HepG2 (cell line): Measurements from ENCODE around the gene MITF. TPM values are rescaled to one million over a fixed set of nuclear protein-coding genes. Genes with fewer than 3 reads are reported as not detected.

Experiments used
- ATAC-seq: fragments of 200-7000 bp; cut with Tn5 transposase; 3 replicates; pipeline ENCODE4 v1.9.1; 2020; ENCODE audit warnings: mild to moderate bottlenecking, moderate library complexity
- BruUV-seq: library from RNA; stranded (reverse); fragments of 400-500 nt; replicated peaks from 2 replicates; lab custom pipeline; 2021; lab: Mats Ljungman, UMichigan
- CTCF ChIA-PET: fragments of 300-600 bp; formaldehyde crosslinking; extraction: SDS; loops from one replicate; lab custom pipeline; 2021; ENCODE audit warnings: low total read pairs, inconsistent platforms, low intra/inter-chr PET ratio; lab: Yijun Ruan, JAX
- POLR2A ChIA-PET: fragments of 350-600 bp; sonication (Branson Sonifier 250); formaldehyde crosslinking; loops from one replicate; lab custom pipeline; 2020; ENCODE audit warnings: antibody characterized with exemption, inconsistent platforms; lab: Yijun Ruan, JAX
- DNase-seq: peaks from one replicate; pipeline ENCODE4 v3.0.0-alpha.2; 2015; ENCODE audit warnings: low spot score
- FAIRE-seq: peaks from 3 replicates; lab custom pipeline; 2011; peaks lifted over from hg19 to GRCh38; lab: Jason Lieb, UNC
- H2AFZ ChIP-seq: one replicate; pipeline ENCODE4 v1.6.1; 2011; ENCODE audit warnings: low read length, inconsistent platforms
- H3K27ac ChIP-seq: fragments of 300-600 bp; 3 replicates; pipeline ENCODE4 v1.8.0; 2011; ENCODE audit warnings: mixed run types, mild to moderate bottlenecking, mixed read lengths, low read length, inconsistent platforms; ENCODE audit not compliant: insufficient read depth; ENCODE audit errors: extremely low read length
- H3K27me3 ChIP-seq, 2 experiments: fragments of 200-600 bp in 1 of 2; 2 replicates in 1 of 2; 3 replicates in 1 of 2; pipeline versions ENCODE4 v1.6.0 to v1.8.0; 2011; ENCODE audit warnings: low read length in 2 of 2, mild to moderate bottlenecking in 2 of 2, moderate library complexity in 2 of 2, inconsistent platforms in 1 of 2; ENCODE audit not compliant: insufficient read depth in 2 of 2, control insufficient read depth in 1 of 2
- H3K36me3 ChIP-seq, 2 experiments: fragments of 200-600 bp in 1 of 2; replicated peaks in 1 of 2; 2 replicates in 1 of 2; 3 replicates in 1 of 2; pipeline versions ENCODE4 v1.5.1 to v1.8.0; 2011; ENCODE audit warnings: low read length in 2 of 2, inconsistent platforms in 1 of 2; ENCODE audit not compliant: insufficient read depth in 2 of 2, control insufficient read depth in 1 of 2
- H3K4me1 ChIP-seq: 2 replicates; pipeline ENCODE4 v1.5.1; 2012; ENCODE audit warnings: low read length, inconsistent platforms; ENCODE audit not compliant: insufficient read depth
- H3K4me2 ChIP-seq: 2 replicates; pipeline ENCODE4 v1.6.0; 2011; ENCODE audit warnings: low read depth, low read length, inconsistent platforms
- H3K4me3 ChIP-seq, 3 experiments: fragments of 200-600 bp in 1 of 3; sonication (generic), shearing (Covaris generic) in 1 of 3; replicated peaks in 1 of 3; 2 replicates each; pipeline ENCODE4 v1.5.1; 2011 to 2016; ENCODE audit warnings: low read length in 3 of 3, inconsistent platforms in 2 of 3, low read depth in 2 of 3, mild to moderate bottlenecking in 2 of 3, control low read depth in 1 of 3, mixed read lengths in 1 of 3; ENCODE audit not compliant: insufficient read depth in 1 of 3
- H3K79me2 ChIP-seq: one replicate; pipeline ENCODE4 v1.6.1; 2011; ENCODE audit warnings: low read length, inconsistent platforms; ENCODE audit not compliant: insufficient read depth
- H3K9ac ChIP-seq: 2 replicates; pipeline ENCODE4 v1.6.0; 2011; ENCODE audit warnings: mild to moderate bottlenecking, low read depth, low read length, inconsistent platforms; ENCODE audit not compliant: insufficient read depth
- H3K9me3 ChIP-seq: 2 replicates; pipeline ENCODE4 v1.5.1; 2012; ENCODE audit warnings: mild to moderate bottlenecking, low read length
- H4K20me1 ChIP-seq: 2 replicates; pipeline ENCODE4 v1.6.0; 2011; ENCODE audit warnings: inconsistent platforms, mild to moderate bottlenecking, low read length, moderate library complexity; ENCODE audit not compliant: insufficient read depth
- AHR ChIP-seq: IDR thresholded peaks from 2 replicates; pipeline ENCODE4 v1.6.1; 2018; ENCODE audit warnings: missing genetic modification reagents, missing compliant biosample characterization
- MIXL1 ChIP-seq: IDR thresholded peaks from 2 replicates; pipeline ENCODE4 v1.6.1; 2016
- NCOA2 ChIP-seq: sonication (generic); formaldehyde crosslinking; IDR thresholded peaks from 2 replicates; pipeline ENCODE4 v1.8.0; 2022; ENCODE audit warnings: inconsistent platforms
- PAF1 ChIP-seq: IDR thresholded peaks from 2 replicates; pipeline ENCODE4 v1.6.1; 2016; ENCODE audit warnings: missing genetic modification reagents, missing compliant biosample characterization
- PHF20 ChIP-seq: sonication (generic); formaldehyde crosslinking; IDR thresholded peaks from 2 replicates; pipeline ENCODE4 v1.5.0; 2020; ENCODE audit warnings: mild to moderate bottlenecking, missing genetic modification reagents
- TCF7L2 ChIP-seq: IDR thresholded peaks from 2 replicates; pipeline ENCODE4 v1.6.1; 2011; ENCODE audit warnings: mild to moderate bottlenecking, low read depth, low read length, moderate library complexity
- ZNF670 ChIP-seq: sonication (generic); formaldehyde crosslinking; IDR thresholded peaks from 2 replicates; pipeline ENCODE4 v1.8.0; 2022; ENCODE audit warnings: mild to moderate bottlenecking, missing genetic modification reagents, borderline replicate concordance
- WGBS: methylation state at CpG from one replicate; pipeline ENCODE4 v1.1.6; 2017; ENCODE audit warnings: low lambda C conversion rate; 5-methylcytosine and 5-hydroxymethylcytosine counted together
- in situ Hi-C: cut with HindIII; loops from 2 replicates; pipeline ENCODE4 v1.10.0; 2017; ENCODE audit warnings: low pct_unique_long_range_greater_than_20kb; ENCODE audit not compliant: extremely low pct_ligation_motif_present
- intact Hi-C: fragments of 100-400 bp; cut with micrococcal nuclease; formaldehyde crosslinking; loops from one replicate; pipeline ENCODE4 v1.10.0; 2022; ENCODE audit not compliant: unreplicated experiment
- polyA plus RNA-seq, 8 experiments: library from polyadenylated mRNA; depleted of rRNA in 3 of 8; stranded (reverse) in 7 of 8; unstranded in 1 of 8; fragments of >200 nt; fragmentation: Illumina TruSeq in 4 of 8; extraction: Trizol in 4 of 8; gene quantifications; 2 replicates each; pipeline versions ENCODE4 v1.2.1 to v1.2.3, GENCODE V29; 2011 to 2016; ENCODE audit warnings: low read depth in 4 of 8, missing spikeins in 1 of 8, mixed read lengths in 1 of 8; ENCODE audit not compliant: insufficient read depth in 1 of 8
- total RNA-seq, 5 experiments: library from RNA; depleted of rRNA; stranded (reverse); fragments of >200 nt; fragmentation: Illumina TruSeq; extraction: Trizol; gene quantifications; 2 replicates each; pipeline ENCODE4 v1.2.3, GENCODE V29; 2016; ENCODE audit warnings: low read depth in 1 of 5
- TF ChIP-seq, protein P1 (sequence below): sonication (generic); formaldehyde crosslinking; IDR thresholded peaks from 2 replicates; pipeline ENCODE4 v1.4.0; 2020; ENCODE audit warnings: missing genetic modification reagents
- TF ChIP-seq, protein P2 (sequence below): sonication (generic); formaldehyde crosslinking; IDR thresholded peaks from 2 replicates; pipeline ENCODE4 v1.8.0; 2022; ENCODE audit warnings: mild to moderate bottlenecking, missing genetic modification reagents, moderate library complexity
- TF ChIP-seq, protein P3 (sequence below): sonication (generic); formaldehyde crosslinking; IDR thresholded peaks from 2 replicates; pipeline ENCODE4 v1.5.1; 2020; ENCODE audit warnings: mild to moderate bottlenecking, missing genetic modification reagents, borderline replicate concordance
- TF ChIP-seq, protein P4 (sequence below): IDR thresholded peaks from 2 replicates; pipeline ENCODE4 v1.6.1; 2016; ENCODE audit warnings: control low read depth
- TF ChIP-seq, protein P5 (sequence below): sonication (generic); formaldehyde crosslinking; IDR thresholded peaks from 2 replicates; pipeline ENCODE4 v1.4.0; 2020; ENCODE audit warnings: missing genetic modification reagents, mild to moderate bottlenecking, borderline replicate concordance

MITF gene
- total and polyA plus RNA-seq, 2 of the 13 experiments (the other 11 are each of a cell fraction or from before 2014, with no cell fraction given), result 0.12 to 0.38 TPM

DNA sequence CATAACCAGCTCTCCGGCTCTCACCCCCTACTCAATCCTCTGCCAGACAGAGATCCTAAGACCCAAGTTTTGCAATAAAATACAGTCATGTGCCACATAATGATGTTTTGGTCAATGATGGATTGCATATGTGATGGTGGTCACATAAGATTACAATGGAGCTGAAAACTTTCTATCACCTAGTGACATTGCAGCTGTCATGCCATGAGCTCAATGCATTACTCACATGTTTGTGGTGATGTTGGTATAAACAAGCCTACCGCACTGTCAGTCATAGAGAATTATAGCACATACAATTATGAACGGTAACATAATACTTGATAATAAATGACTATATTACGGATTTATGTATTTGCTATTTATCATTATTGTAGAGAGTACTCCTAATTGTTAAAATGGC is 233.4 kb downstream of the MITF start:
- in situ Hi-C loops, result no loop called here

More for the DNA sequence above, 233.4 kb downstream of the MITF start:
- TF ChIP-seq PAF1 (CRISPR knock-in tag), result no peak
- TF ChIP-seq AHR (CRISPR knock-in tag), result no peak
- TF ChIP-seq, protein P1, sequence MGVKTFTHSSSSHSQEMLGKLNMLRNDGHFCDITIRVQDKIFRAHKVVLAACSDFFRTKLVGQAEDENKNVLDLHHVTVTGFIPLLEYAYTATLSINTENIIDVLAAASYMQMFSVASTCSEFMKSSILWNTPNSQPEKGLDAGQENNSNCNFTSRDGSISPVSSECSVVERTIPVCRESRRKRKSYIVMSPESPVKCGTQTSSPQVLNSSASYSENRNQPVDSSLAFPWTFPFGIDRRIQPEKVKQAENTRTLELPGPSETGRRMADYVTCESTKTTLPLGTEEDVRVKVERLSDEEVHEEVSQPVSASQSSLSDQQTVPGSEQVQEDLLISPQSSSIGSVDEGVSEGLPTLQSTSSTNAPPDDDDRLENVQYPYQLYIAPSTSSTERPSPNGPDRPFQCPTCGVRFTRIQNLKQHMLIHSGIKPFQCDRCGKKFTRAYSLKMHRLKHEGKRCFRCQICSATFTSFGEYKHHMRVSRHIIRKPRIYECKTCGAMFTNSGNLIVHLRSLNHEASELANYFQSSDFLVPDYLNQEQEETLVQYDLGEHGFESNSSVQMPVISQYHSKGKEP, result no peak
- TF ChIP-seq TCF7L2, result no peak
- no peak for TF ChIP-seq ZNF670
- no peak for TF ChIP-seq NCOA2 (CRISPR knock-in tag)
- TF ChIP-seq, protein P2, sequence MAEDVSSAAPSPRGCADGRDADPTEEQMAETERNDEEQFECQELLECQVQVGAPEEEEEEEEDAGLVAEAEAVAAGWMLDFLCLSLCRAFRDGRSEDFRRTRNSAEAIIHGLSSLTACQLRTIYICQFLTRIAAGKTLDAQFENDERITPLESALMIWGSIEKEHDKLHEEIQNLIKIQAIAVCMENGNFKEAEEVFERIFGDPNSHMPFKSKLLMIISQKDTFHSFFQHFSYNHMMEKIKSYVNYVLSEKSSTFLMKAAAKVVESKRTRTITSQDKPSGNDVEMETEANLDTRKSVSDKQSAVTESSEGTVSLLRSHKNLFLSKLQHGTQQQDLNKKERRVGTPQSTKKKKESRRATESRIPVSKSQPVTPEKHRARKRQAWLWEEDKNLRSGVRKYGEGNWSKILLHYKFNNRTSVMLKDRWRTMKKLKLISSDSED (CRISPR knock-in tag), result no peak
- TF ChIP-seq, protein P3, sequence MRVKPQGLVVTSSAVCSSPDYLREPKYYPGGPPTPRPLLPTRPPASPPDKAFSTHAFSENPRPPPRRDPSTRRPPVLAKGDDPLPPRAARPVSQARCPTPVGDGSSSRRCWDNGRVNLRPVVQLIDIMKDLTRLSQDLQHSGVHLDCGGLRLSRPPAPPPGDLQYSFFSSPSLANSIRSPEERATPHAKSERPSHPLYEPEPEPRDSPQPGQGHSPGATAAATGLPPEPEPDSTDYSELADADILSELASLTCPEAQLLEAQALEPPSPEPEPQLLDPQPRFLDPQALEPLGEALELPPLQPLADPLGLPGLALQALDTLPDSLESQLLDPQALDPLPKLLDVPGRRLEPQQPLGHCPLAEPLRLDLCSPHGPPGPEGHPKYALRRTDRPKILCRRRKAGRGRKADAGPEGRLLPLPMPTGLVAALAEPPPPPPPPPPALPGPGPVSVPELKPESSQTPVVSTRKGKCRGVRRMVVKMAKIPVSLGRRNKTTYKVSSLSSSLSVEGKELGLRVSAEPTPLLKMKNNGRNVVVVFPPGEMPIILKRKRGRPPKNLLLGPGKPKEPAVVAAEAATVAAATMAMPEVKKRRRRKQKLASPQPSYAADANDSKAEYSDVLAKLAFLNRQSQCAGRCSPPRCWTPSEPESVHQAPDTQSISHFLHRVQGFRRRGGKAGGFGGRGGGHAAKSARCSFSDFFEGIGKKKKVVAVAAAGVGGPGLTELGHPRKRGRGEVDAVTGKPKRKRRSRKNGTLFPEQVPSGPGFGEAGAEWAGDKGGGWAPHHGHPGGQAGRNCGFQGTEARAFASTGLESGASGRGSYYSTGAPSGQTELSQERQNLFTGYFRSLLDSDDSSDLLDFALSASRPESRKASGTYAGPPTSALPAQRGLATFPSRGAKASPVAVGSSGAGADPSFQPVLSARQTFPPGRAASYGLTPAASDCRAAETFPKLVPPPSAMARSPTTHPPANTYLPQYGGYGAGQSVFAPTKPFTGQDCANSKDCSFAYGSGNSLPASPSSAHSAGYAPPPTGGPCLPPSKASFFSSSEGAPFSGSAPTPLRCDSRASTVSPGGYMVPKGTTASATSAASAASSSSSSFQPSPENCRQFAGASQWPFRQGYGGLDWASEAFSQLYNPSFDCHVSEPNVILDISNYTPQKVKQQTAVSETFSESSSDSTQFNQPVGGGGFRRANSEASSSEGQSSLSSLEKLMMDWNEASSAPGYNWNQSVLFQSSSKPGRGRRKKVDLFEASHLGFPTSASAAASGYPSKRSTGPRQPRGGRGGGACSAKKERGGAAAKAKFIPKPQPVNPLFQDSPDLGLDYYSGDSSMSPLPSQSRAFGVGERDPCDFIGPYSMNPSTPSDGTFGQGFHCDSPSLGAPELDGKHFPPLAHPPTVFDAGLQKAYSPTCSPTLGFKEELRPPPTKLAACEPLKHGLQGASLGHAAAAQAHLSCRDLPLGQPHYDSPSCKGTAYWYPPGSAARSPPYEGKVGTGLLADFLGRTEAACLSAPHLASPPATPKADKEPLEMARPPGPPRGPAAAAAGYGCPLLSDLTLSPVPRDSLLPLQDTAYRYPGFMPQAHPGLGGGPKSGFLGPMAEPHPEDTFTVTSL, result no peak
- TF ChIP-seq, protein P4, sequence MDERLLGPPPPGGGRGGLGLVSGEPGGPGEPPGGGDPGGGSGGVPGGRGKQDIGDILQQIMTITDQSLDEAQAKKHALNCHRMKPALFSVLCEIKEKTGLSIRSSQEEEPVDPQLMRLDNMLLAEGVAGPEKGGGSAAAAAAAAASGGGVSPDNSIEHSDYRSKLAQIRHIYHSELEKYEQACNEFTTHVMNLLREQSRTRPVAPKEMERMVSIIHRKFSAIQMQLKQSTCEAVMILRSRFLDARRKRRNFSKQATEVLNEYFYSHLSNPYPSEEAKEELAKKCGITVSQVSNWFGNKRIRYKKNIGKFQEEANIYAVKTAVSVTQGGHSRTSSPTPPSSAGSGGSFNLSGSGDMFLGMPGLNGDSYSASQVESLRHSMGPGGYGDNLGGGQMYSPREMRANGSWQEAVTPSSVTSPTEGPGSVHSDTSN (CRISPR knock-in tag), result no peak
- no peak for TF ChIP-seq PHF20 (CRISPR knock-in tag)
- TF ChIP-seq MIXL1 (CRISPR knock-in tag), result no peak
- TF ChIP-seq, protein P5, sequence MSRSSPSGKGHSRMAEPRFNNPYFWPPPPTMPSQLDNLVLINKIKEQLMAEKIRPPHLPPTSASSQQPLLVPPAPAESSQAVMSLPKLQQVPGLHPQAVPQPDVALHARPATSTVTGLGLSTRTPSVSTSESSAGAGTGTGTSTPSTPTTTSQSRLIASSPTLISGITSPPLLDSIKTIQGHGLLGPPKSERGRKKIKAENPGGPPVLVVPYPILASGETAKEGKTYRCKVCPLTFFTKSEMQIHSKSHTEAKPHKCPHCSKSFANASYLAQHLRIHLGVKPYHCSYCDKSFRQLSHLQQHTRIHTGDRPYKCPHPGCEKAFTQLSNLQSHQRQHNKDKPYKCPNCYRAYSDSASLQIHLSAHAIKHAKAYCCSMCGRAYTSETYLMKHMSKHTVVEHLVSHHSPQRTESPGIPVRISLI (CRISPR knock-in tag), result no peak
- TF ChIP-seq, all 625 proteins: peak for 0
- FAIRE-seq (no peak), ATAC-seq (no peak), DNase-seq (no peak)
- H3K79me2 ChIP-seq, result no peaks in the 10 kb centered on the region
- no TSS peak for BruUV-seq
- H3K27ac ChIP-seq, result no peak overlapping the region
- 32% methylated on average over 4 of the region's 4 CpGs for WGBS
- no peaks in the 10 kb centered on the region for H4K20me1 ChIP-seq
- intact Hi-C loops, result no loop called here
- H3K27me3 ChIP-seq, result no peaks in the 10 kb centered on the region
- H3K9ac ChIP-seq, result no peak overlapping the region
- H3K36me3 ChIP-seq, result no peaks in the 10 kb centered on the region
- H3K4me3 ChIP-seq, result no peak overlapping the region
- ChIA-PET POLR2A (no interaction called here), CTCF (no interaction called here)
- no peaks in the 10 kb centered on the region for H3K9me3 ChIP-seq
- no peak overlapping the region for H3K4me2 ChIP-seq
- H2AFZ ChIP-seq, result no peak overlapping the region
- no peaks in the 10 kb centered on the region for H3K4me1 ChIP-seq
